IPS-18c (cell line): Measurements from ENCODE around the gene CARF.
"Not testable (repeated sequence)": the region's sequence is repeated elsewhere in the genome, so short reads cannot be mapped to it uniquely, and the experiment has no call there.

ENCODE experiments used
- H3K4me3 ChIP-seq: 2 replicates; pipeline ENCODE4 v1.7.0; 2013; ENCODE audit warnings: low read depth, mild to moderate bottlenecking, low read length, moderate library complexity; ENCODE audit not compliant: insufficient read depth
- H3K9me3 ChIP-seq: one replicate; pipeline ENCODE4 v1.6.1; 2013; ENCODE audit warnings: mild to moderate bottlenecking, low read length, moderate library complexity; ENCODE audit not compliant: control insufficient read depth, insufficient read depth

Gene CARF

GRCh38 chr2:202918860-202919259 is 6.8 kb downstream of the CARF start:
- H3K4me3 ChIP-seq, result no peak overlapping the region
- H3K9me3 ChIP-seq, result no peaks in the 10 kb centered on the region

- no peak overlapping the region for H3K4me3 ChIP-seq
- no peaks in the 10 kb centered on the region for H3K9me3 ChIP-seq
These were observed 20.5 kb downstream of the CARF start for GRCh38 chr2:202932425-202933138.

- Histone ChIP-seq H3K4me3 (no peak overlapping the region), H3K9me3 (no peaks in the 10 kb centered on the region)
These were observed 21.1 kb downstream of the CARF start for GRCh38 chr2:202933139-202933510.

- H3K9me3 ChIP-seq, result no peaks in the 10 kb centered on the region
These were observed 21.9 kb downstream of the CARF start for GRCh38 chr2:202933958-202934357.

GRCh38 chr2:202934456-202934855 is 22.4 kb downstream of the CARF start:
- H3K9me3 ChIP-seq, result no peaks in the 10 kb centered on the region
- no peak overlapping the region for H3K4me3 ChIP-seq

More at GRCh38 chr2:202933958-202934357, 21.9 kb downstream of the CARF start:
- no peak overlapping the region for H3K4me3 ChIP-seq

DNA sequence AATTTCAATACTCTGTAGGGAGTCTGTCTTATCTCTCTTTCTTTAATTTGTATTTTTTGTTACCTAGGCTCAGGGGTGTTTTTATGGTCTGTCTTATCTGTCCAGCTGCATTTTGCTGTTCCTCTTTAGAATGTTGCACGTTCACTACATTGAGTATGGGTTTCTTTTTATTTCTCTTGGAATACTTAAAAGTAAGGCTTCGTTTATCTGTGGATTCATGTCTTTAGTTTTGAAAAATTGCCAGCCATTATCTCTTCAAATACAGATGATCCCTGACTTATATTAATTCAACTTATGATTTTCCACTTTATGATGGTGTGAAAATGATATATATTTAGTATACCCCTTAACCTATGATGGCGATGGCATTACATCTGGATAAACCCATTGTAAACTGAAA is 26.9 kb downstream of the CARF start:
- no peak overlapping the region for H3K4me3 ChIP-seq
- no peaks in the 10 kb centered on the region for H3K9me3 ChIP-seq

- Histone ChIP-seq H3K4me3 (no peak overlapping the region), H3K9me3 (no peaks in the 10 kb centered on the region)
These were observed 29.7 kb downstream of the CARF start for GRCh38 chr2:202941771-202942170.

GRCh38 chr2:202944408-202944807 is 32.3 kb downstream of the CARF start:
- Histone ChIP-seq H3K9me3 (peaks cover 3% of the 10 kb centered on the region), H3K4me3 (no peak overlapping the region)

DNA sequence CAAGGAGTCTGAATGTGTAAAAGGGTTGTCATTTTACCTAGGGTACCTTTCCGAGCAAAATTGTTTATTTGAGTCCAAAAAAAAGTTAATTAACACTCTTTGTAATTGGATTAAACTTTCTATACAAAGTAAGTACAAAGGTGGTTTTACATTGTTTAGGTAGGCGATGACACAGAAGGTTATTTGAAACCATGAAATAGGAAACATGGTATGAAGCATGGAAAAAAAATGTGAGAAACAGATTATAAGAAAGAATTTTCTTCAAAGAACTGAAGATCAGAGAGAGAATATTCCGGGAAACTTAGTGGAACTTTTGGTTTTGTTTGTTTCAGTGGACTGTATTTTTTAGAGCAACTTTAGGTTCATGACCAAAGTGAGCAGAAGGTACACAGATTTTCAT is 32.7 kb downstream of the CARF start:
- H3K9me3 ChIP-seq, result peaks cover 3% of the 10 kb centered on the region
- no peak overlapping the region for H3K4me3 ChIP-seq

DNA sequence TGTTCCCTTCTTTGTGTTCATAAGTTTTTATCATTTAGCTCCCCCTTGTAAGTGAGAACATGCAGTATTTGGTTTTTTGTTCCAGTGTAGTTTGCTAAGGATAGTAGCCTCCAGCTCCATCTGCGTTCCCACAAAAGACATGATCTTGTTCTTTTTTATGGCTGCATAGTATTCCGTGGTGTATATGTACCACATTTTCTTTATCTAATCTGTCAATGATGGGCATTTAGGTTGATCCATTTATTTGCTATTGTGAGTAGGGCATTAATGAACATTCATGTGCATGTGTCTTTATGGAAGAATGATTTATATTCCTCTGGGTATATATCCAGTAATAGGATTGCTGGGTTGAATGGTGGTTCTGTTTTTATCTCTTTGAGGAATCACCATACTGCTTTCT is 33.4 kb downstream of the CARF start:
- Histone ChIP-seq H3K4me3 (no peak overlapping the region), H3K9me3 (peaks cover 3% of the 10 kb centered on the region)

DNA sequence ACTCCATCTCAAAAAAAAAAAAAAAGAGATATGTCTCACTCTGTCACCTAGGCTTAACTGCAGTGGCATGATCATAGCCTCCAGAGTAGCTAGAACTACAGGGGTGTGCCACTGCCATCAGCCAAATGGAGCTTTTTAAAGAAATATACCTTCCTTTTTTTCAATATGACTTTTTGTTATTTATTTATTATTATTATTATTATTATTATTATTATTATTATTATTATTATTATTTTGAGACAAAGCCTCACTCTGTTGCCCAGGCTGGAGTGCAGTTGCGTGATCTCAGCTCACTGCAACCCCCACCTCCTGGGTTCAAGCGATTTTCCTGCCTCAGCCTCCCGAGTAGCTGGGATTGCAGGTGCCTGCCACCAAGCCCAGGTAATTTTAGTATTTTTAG is 37.3 kb downstream of the CARF start:
- not testable (repeated sequence) for H3K9me3 ChIP-seq, H3K4me3 ChIP-seq

DNA sequence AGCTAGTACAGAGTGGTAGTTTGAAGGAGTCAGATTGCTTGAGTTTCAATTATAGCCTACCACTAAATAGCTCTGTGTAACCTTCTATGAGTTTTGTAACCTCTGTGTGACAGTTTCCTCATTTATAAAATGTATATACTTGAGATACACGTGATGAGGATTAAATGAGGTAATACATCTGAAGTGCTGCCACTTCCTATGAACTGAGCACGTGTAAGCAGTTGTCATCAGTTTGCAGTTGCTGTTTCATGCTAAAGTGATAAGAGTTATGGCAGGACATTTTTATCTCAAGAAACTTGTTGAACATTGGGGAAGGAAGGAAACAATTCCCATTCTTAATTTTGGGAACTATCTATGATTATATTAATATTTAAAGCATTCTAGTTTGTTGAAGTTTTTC is 38.5 kb downstream of the CARF start:
- Histone ChIP-seq H3K4me3 (no peak overlapping the region), H3K9me3 (peaks cover 3% of the 10 kb centered on the region)

- Histone ChIP-seq H3K9me3 (no peaks in the 10 kb centered on the region), H3K4me3 (no peak overlapping the region)
These were observed 48.4 kb downstream of the CARF start for GRCh38 chr2:202960524-202960923.

GRCh38 chr2:202963712-202964111 is 51.6 kb downstream of the CARF start:
- Histone ChIP-seq H3K4me3 (no peak overlapping the region), H3K9me3 (no peaks in the 10 kb centered on the region)

DNA sequence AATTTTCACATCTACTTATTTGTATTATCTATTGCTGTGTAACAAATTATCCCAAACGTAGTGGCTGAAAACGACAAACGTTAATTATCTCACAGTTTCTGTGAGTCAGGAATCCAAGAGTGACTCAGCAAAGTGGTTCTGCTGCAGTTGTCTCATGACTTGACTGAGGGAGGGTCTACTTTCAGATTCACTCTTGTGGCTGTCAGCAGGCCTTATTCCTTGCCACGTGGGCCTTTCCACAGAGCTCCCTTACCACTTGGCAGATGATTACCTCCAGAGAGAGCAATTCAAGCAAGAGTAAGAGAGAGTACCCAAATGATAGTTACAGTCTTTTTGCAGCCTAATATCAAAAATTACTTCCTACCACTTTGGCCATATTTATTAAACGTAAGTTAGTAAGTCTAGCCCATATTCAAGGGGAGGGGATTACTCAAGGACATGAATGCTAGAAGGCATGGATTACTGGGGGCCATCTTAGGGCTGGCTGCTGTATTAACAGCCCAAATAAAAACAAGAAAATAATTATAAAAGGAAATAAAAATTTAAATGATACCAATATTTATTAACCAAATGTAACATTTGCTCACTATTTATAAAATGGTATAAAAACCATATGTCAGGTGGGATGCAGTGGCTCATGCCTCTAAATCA is 53.9 kb downstream of the CARF start:
- no peak overlapping the region for H3K4me3 ChIP-seq
- H3K9me3 ChIP-seq, result no peaks in the 10 kb centered on the region

- not testable (repeated sequence) for H3K4me3 ChIP-seq, H3K9me3 ChIP-seq
These were observed 57.3 kb downstream of the CARF start for GRCh38 chr2:202969404-202969803.

DNA sequence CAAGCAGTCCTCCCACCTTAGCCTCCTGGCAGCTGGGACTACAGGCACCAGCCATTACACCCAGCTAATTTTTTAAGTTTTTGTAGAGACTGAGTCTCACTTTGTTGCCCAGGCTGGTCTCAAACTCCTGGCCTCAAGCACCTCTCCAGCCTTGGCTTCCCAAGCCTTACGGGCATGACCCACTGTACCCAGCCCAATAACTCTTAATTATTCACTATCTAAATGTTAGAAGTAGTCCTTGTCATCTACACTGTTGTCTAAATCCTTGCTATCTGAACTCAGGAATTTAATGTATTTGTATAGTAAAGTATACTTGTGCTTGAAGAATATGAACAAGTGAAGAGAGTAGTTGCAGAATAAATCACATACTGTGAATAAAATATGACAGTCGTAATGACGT is 64.7 kb downstream of the CARF start:
- Histone ChIP-seq H3K4me3 (no peak overlapping the region), H3K9me3 (no peaks in the 10 kb centered on the region)

DNA sequence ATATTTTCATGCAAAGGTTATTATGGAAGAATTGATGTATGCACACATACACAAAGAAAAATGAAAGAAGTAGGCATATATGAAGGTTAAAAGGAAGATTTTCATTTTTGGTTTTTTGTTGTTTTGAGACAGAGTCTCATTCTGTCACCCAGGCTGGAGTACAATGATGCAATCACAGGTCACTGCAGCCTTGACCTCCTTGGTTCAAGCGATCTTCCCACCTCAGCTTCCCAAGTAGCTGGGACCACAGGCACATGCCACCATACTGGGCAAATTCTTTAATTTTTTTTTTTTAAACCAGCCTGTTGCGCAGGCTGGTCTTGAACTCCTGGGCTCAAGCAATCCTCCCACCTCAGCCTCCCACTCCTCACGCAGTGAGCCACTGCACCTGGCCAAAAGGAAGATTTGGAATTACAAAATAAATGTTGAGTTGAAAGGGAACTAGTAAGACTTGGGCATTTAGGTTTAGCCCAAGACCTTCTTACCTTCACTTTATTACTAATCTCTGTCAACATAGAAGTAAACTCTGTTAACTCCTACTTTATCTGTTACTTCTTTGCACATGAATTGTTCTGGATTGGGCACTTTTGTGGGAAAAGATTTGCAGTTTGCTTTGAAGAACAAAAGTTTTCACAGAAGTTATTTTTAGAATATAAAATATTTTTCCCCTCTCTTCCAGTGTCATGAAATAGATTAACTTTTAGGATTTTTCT is 70.9 kb downstream of the CARF start:
- no peak overlapping the region for H3K4me3 ChIP-seq
- H3K9me3 ChIP-seq, result no peaks in the 10 kb centered on the region
